Hippocampal formation (tissue), 2 donors: ENCODE data around the gene DYNLT2.
"Not testable (repeated sequence)": the region's sequence is repeated elsewhere in the genome, so short reads cannot be mapped to it uniquely, and the experiment has no call there.

Experiments used
- DNase-seq, 2 donors: peaks; one replicate each; lab custom pipeline; 2025; lab: John Stamatoyannopoulos, UW

The DYNLT2 gene

DNA sequence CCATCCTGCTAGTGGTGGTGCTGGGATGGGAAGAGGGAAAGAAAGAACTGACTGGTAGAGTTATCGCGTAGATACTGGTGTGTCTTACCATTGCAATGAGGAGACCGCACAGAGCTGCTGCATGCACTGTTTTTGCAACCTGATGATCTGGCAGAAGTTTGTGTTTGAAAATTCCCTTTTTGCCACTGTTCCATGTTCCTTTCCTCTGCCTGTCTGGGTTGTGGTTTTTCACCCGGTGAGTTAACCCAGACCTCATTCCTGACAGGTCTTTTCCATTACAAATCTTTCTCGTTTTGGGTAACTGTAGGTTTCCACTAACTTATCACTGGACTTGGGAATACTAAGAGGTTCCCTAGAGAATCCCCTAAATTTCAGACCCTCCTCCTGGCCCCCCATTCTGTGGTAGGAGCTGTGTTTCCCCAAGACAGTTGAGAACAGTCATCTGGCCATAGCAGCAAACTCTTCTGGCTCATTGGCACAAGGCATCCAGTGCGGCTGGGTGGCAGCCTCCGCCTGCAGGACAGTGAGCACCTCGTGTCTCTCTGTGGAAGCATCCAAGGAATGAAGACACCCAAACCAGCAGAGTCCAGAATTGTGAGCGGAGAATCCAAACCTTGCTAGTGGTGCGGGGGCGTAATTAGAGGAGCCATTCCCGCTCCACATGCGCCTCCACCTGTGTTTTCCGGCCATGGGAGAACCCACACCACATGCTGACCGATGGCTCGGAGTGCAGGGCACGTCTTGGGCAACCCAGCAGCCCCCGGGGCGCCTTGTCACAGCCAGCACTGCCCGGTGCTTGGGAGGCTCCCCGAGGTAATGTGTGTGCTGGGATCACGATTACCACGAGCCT is 32.8 kb upstream of the DYNLT2 start:
- no peak for DNase-seq

- DNase-seq = no peak
These were observed 32.0 kb upstream of the DYNLT2 start for GRCh38 chr6:169783401-169783800.

DNA sequence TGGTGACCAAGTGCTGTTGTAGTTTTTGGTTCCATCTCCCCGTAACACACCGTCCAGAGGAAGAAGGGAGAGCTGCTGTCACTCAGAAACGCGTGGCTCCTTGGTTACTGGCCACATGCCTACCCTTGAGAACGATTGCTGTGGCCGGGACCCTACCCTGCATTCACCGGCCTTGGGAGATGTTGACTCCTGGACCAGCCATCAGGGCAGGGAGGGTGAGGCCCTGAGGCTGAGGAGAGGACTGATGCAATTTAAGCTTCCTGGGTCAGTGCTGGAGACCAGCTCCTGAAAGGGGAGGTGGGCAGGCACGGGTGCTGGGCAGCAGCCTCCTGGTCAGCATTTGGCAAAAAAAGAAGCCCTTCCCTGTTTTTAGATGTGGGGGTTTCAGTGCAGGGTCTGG is 31.6 kb upstream of the DYNLT2 start:
- no peak for DNase-seq

DNA sequence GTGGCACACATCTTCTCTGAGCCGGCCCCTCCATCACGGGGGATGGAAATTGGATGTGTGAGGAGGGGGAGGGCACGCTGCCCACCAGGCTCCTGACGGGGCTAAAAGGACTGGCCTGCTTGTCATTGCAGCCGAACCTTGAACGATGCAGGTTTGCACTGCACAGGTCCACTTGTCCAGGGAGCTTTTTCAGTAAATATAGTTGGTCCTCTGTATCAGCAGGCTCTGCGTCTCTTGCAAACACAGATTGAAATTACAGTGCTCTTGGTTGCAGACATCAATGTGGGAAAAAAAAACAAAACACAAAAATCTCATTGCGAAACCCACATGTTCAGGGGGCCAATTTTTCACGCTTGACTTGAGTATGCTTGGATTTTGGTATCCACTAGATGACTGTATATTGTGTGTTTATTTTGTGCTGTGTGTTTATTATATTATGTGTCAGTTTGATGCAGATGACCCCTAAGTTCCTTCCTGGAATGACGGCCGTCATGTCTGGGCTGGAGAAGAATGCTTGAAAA is 29.3 kb upstream of the DYNLT2 start:
- DNase-seq = no peak

DNA sequence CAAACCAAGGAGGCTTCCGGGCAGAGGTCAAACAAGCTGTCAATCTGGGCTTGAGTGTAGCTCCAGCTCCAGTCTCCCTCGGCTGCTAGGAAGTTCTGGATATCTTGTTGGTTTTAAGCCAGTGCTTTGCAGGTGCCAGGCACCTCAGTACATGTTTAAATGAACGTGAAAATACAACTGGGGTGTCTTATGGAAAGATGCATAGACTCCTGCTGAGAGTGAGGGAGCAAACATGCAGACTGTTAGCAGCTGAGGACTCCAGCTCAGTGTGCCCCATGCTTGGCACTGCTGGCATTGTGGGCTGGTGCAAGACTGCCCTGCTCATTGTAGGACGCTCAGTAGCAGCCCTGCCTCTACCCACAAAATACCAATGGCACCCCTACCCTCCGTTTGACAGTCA is 28.5 kb upstream of the DYNLT2 start:
- DNase-seq = no peak

DNA sequence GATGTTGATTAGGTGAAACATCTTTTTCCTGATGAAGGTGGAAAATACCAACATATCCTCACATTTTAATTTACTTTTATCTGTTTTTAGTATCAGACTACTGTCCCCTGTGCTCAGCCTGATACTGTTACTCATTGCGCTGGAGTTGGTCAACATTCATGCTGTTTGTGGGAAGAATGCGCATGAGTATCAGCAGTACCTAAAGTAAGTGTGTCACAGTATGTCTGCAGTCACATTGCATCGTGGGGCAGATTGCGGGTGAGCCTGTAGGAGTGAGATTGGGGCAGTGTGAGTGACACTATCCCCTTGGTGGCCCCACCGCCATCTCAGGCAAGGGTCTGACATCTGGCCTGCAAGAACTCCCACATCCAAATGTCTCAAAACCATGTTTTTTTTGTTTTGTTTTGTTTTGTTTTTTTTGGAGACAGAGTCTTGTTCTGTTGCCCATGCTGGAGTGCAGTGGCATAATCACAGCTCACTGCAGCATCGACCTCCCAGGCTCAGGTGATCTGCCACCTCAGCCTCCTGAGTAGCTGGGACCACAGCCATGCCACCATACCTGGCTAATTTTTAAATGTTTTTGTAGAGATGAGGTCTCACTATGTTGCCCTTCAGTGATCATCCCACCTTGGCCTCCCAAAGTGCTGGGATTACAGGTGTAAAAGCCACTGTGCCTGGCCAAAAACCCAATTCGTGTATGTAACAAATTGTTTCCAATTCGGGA is 27.9 kb upstream of the DYNLT2 start:
- DNase-seq = no peak

DNA sequence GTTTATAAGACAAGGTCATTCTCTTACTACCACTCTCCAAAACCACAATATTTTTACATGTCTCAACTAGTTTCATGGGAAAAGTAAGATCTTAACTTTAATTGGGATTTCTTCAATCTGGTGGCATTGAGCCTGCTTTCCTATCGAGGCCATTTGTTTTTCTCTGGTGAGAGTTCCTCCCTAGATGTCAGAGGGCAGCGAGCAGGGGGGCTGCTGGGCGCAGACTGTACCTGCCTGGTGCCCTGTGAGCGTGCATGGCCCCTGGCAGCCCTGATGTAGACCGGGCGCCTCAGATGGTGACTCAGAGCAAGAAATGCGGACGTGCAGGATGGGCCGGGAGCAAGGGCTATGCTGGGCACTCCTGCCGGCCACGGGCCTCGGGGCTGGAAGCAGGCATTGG is 27.3 kb upstream of the DYNLT2 start:
- no peak for DNase-seq

GRCh38 chr6:169777896-169778295 is 26.5 kb upstream of the DYNLT2 start:
- DNase-seq = no peak

GRCh38 chr6:169776379-169776778 is 25.0 kb upstream of the DYNLT2 start:
- DNase-seq = no peak

GRCh38 chr6:169775321-169775720 is 23.9 kb upstream of the DYNLT2 start:
- no peak for DNase-seq

GRCh38 chr6:169774347-169774746 is 23.0 kb upstream of the DYNLT2 start:
- DNase-seq = no peak

DNA sequence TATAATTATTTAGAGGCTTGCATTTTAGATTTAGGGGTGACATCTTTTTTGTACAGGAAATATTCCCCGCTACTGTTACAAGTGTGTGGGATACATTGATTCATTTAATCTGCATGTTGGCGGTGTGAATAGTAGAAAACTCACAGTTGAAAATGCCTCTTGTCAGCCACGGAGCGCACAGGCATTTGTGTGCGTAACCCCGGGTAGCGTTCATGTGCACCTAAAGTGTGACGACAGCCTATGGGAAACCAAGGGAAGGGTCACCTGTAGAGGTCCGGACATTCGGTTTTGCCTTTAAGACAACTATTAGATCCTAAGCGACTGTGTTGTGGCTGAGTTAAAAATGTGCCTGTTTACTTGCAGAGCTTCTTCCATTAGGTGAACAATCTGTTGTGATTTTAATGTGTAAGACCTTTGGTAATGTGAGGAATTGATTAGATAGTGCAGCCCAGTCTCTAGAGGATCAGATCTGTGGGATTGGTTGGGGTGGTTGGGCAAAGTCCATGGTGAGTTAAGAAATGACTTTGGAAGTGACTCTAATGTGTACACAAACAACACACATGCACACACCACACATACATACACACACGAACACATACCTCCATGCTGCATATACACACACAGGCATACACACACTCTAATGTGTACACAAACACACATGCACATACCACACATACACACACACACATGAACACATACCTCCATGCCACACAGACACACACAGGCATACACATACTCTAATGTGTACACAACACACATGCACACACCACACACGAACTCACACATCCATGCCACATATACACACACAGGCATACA is 15.8 kb upstream of the DYNLT2 start:
- DNase-seq = no peak

GRCh38 chr6:169766232-169766631 is 14.9 kb upstream of the DYNLT2 start:
- no peak for DNase-seq

- not testable (repeated sequence) for DNase-seq
These were observed 14.4 kb upstream of the DYNLT2 start for GRCh38 chr6:169765789-169766188.

DNA sequence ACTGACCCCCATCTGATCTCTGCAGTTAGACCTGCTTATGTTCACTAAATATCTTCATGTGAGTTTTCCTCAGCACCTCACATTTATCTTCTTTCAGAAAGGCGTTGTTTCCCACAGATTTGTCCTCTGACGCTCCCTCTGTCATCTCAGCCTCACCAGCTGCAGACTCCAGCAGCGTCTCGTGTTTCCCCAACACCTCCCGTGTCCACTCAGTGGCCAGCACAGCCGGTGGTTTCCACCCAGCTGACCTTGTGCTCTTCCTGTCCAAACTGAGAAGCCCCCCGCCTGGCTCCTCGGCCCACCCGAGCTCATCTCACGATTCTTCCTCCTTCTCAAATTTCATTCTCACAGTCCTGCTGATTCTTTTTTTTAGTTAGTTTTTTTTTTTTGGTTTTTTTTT is 12.5 kb upstream of the DYNLT2 start:
- no peak for DNase-seq

GRCh38 chr6:169763308-169763707 is 11.9 kb upstream of the DYNLT2 start:
- DNase-seq = no peak

DNA sequence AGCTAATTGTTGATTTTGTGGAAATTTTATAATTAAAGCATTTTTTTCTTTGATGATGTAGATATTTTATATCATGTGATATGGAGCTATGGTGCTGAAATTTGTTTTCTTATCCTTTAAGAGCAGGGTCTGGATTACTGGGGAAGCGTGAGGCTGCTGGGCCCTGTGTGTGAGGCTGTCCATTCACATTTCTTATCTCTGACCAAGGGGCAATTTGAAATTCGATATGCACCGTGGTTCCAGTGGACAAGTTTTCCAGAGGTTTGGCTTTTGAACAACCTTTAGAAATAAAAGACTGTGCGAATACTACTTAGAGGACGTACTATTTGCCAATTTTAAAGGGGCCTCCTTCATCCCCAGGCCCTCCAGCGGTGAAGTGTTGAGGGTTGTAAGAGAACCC is 3.8 kb upstream of the DYNLT2 start:
- no peak for DNase-seq

DNA sequence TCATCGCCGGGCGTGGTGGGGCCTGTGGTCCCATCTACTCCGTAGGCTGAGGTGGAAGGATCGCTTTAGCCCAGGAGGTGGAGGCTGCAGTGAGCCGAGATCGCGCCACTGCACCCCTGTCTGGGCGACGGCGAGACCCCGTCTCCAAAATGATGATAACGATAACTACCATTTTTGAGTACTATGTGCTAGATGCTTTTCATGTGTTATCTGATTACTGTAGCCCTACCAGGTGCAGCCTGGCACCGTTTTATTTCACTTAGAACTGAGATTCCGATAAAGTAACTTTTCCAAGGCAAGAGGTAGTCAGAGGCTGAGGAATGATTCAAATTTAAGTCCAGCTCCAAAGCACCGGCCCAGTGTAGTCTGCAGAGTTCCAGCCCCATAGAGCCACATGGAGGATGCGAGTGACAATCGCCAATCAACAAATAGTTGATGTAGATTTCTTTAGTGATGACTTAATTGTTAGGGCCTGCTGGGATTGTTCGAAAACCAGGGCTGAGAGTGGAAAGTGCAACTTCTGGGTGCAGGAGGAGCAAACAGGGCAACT is 777 bp upstream of the DYNLT2 start:
- DNase-seq = no peak

- no peak for DNase-seq
These were observed 4.8 kb downstream of the DYNLT2 start for GRCh38 chr6:169746556-169746955.

DNA sequence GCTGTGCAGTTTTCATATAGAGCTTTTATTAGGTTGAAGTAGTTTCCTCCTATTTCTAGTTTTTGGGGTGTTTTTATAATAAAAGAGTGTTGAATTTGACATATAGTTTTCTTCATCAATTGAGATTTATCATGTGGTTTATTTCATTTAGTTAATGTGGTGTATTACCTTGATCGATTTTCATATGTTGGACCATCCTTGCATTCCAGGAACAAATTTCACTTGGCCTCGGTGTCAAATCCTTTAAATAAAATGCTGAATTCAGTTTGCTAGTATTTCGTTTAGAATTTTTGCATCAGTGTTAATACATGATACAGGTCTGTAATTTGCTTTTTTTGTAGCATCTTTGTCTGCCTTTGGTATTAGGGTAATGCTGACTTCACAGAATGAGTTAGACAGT is 6.0 kb downstream of the DYNLT2 start:
- no peak for DNase-seq

GRCh38 chr6:169741344-169741743 is 10.0 kb downstream of the DYNLT2 start:
- DNase-seq = no peak

GRCh38 chr6:169738976-169739529 is 12.3 kb downstream of the DYNLT2 start:
- no peak for DNase-seq
